ENCODE measurements around the gene TMPRSS4. TPM values are rescaled to one million over a fixed set of nuclear protein-coding genes. Genes with fewer than 3 reads are reported as not detected.
A peak's percentile ranks its signal among the peaks of the same experiment; 100 is the strongest.
"Not testable (repeated sequence)": the region's sequence is repeated elsewhere in the genome, so short reads cannot be mapped to it uniquely, and the experiment has no call there.

TMPRSS4 gene
- total RNA-seq, 1 experiment from 2014 or later: not detected

DNA sequence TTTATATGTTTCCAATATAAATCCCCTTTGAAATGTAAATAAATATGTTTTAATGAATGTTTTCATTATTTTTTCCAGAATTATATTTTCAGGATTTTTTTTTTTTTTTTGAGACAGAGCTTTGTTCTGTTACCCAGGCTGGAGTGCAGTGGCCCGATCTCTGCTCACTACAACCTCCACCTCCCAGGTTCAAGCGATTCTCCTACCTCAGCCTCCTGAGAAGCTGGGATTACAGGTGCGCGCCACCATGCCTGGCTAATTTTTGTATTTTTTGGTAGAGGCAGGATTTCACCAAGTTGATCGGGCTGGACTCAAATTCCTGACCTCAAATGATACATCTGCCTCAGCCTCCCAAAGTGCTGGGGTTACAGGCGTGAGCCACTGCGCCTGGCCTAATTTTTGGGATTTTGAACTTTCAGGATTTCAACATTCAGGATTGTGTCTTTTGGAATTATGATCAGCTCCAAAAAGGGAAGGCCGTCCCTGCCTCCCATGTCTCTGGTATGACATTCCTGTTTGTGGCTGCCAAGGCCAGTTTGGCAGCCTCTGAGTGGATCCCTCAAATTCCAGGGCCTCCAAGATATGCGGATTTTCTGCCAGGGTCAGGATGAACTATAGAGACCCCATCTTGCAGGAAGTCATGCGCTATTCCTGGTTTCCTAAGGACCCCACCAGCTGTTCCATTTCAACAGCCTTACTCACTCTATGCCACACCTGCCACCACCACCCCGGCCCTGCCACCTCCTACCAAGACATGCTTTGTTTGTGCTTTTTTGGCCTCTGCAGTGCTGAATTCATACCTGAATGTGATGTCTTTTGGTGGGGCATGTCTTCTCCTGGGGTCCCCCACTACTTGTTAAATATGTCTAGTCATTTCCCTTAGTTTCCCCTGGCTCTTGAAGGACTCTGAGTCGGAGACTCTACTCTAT, 21.9 kb upstream of the TMPRSS4 start:
- in situ Hi-C loops (cut with HindIII; ENCODE audit: low pct_unique_long_range_greater_than_20kb, low sequenced_read_pairs): no loop called here
- no peak for DNase-seq (ENCODE audit: low read depth)

GRCh38 chr11:118055966-118056365, 20.9 kb upstream of the TMPRSS4 start:
- in situ Hi-C loops (cut with HindIII; ENCODE audit: low pct_unique_long_range_greater_than_20kb, low sequenced_read_pairs): no loop called here
- DNase-seq (ENCODE audit: low read depth): no peak

DNA sequence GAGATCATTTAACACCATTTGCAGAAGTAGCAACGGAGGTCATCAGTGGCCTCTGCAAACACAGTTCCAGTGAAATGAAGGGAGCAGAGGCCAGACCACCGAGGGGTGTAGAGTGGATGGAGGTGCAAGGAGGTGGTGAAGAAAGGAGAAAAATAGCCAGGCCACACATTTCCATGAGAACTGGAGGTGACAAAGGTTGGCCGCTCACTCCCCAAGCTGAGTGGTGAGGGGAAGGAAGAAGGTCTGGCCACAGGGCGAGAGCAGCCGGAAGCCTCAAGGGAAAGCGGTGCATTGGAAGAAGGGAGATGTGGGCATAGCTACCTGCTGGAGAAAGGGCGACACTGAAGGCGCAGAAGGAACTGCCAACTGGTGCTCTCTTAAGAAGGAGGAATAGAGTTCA, 20.1 kb upstream of the TMPRSS4 start:
- in situ Hi-C loops (cut with HindIII; ENCODE audit: low pct_unique_long_range_greater_than_20kb, low sequenced_read_pairs): no loop called here
- no peak for DNase-seq (ENCODE audit: low read depth)

DNA sequence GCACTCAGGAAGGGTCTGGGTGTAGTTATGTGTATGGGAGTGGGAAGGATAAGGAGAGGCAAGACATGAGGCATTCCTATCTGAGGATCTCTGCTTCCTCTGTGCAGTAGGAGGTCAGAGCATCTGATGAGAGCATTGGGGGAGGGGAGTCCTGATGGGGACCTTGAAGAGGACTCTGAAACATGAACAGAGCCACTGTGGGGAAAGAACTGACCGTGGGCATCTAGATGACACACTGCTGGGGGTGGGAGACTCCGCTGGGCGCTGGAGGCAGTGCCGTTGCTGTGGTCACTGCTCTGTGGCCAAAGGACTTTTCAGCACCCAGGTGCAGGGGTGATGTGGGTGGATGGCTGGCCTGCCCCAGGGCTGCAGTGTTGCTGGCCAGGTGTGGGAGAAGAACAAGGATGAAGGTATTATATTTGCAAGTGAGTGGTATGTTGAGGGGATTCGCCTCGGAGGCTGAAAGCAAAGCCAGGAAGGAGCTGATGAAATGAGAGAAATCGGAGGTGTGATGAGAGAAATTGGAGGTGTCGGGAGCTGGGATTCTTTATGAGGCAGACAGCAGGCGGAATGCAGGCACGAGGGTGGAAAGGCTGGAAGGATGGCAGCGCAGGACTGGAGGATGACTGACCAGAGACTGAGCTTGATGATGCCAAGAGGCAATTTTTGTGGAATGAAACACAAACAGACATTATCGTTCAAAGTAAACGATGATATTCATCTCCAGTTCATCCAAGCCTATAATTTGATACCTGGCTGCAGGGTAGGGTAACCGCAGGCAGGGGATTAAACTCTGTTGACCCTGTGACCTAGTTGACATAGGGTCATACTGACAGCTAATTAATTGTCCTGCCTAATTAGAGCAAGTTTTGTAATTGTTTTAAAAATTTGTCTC, 19.4 kb upstream of the TMPRSS4 start:
- in situ Hi-C loops (cut with HindIII; ENCODE audit: low pct_unique_long_range_greater_than_20kb, low sequenced_read_pairs): no loop called here
- DNase-seq (ENCODE audit: low read depth): no peak

DNA sequence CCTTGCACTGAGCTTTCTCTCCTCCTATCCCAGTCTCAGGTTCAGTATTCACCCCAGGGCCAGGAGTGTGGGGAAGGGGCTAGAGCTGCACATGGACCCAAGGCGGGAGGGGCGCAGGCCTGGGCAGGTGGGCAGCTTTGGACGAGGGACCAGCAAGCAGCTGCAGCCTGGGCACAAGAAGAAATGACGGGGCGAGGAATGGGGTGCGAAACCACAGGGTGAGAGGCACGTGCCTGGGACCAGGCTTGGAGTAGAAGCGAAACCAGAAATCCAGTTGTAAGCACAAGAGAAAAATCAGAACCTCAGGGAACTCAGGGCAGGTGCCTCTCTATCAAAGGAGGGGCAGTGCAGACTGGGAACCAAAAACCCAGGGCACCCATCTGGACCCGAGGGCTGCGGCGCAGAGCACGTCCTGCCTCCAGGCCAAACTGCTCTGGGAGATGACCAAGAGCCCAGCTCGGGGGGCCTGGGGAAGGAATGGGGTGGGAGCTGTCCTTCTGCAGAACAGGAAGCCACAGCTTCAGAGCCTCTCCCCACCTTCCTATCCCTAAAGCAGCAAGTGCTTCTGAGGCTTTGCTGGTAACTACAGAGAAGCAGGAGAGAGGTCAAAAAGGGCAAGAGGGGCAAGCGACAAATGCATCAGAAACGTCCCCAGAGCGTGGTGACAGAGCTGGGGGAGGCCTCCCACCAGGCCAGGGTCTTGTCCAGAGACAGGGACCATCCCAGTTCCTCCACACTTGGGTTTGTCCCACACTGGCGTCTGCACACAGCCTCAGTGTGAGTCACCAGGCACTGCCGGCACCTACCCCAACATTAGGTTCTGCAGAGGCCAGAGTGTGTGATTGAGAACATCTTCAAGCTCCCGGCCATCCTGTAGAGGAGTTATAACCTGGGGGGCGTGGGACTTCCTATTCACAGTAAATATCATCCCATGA, 18.3 kb upstream of the TMPRSS4 start:
- in situ Hi-C loops (cut with HindIII; ENCODE audit: low pct_unique_long_range_greater_than_20kb, low sequenced_read_pairs): no loop called here
- DNase-seq (ENCODE audit: low read depth): no peak

- in situ Hi-C loops (cut with HindIII; ENCODE audit: low pct_unique_long_range_greater_than_20kb, low sequenced_read_pairs): no loop called here
Measured at GRCh38 chr11:118059246-118059940, 17.5 kb upstream of the TMPRSS4 start.

DNA sequence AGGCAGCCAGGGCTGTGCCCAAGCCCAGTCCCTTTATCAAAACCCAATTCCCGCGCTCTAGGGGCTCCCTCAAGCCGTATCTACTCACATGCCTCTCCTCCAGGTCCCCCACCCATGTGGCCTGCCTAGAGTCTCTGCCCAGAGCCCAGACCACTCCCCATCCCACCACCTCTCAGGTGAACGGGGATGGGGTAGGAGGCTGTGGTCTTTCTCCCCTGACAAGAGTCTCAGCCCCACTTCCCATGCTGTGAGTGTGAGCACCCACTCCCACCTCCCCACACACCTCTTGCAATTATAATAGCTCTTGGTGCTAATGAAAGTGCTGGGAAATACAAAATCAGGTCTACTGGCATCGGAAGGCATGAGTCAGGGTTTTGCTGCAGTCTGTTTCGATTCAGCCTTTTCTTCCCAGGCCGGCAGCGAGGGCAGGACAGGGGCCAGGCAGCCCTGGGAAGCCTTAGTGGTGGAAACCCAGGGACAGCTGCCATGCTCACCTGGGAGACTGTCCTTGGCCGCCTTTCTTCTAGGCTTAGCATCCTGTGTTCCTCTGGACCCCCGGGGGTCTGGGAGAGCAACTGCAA, 16.7 kb upstream of the TMPRSS4 start:
- DNase-seq (ENCODE audit: low read depth): no peak
- in situ Hi-C loops (cut with HindIII; ENCODE audit: low pct_unique_long_range_greater_than_20kb, low sequenced_read_pairs): no loop called here

More at GRCh38 chr11:118059246-118059940, 17.5 kb upstream of the TMPRSS4 start:
- no peak for DNase-seq (ENCODE audit: low read depth)

GRCh38 chr11:118060869-118061268, 16.0 kb upstream of the TMPRSS4 start:
- peak; percentile 5 for DNase-seq (ENCODE audit: low read depth)
- in situ Hi-C loops (cut with HindIII; ENCODE audit: low pct_unique_long_range_greater_than_20kb, low sequenced_read_pairs): no loop called here

DNA sequence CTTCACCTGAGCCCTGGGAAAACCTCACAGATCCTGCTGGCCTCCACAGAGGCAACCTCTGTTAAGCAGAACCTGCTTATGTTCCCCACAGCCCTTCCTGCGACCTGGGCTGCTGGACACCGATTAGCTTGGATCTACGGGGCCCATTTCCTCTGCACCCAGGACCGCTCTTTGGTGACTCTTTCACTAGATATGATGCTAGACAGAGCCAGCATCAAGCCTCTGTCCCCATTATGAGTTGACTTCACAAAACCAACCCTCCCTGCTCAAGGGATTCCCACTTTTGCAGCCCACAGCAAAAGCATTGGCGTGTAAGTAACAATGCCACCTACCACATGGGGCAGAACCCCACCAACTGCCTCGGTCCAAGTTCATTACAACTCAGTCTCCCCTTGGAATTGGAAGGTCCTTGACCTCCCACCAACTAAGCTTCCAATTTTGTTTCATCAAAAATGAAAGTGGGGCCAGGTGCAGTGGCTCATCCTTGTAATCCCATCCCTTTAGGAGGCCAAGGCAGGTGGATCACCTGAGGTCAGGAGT, 15.2 kb upstream of the TMPRSS4 start:
- in situ Hi-C loops (cut with HindIII; ENCODE audit: low pct_unique_long_range_greater_than_20kb, low sequenced_read_pairs): no loop called here
- no peak for DNase-seq (ENCODE audit: low read depth)

GRCh38 chr11:118062181-118062580, 14.7 kb upstream of the TMPRSS4 start:
- DNase-seq (ENCODE audit: low read depth); in situ Hi-C loops (cut with HindIII; ENCODE audit: low pct_unique_long_range_greater_than_20kb, low sequenced_read_pairs): not testable (repeated sequence)

GRCh38 chr11:118062631-118063030, 14.2 kb upstream of the TMPRSS4 start:
- DNase-seq (ENCODE audit: low read depth); in situ Hi-C loops (cut with HindIII; ENCODE audit: low pct_unique_long_range_greater_than_20kb, low sequenced_read_pairs): not testable (repeated sequence)

GRCh38 chr11:118064956-118065355, 11.9 kb upstream of the TMPRSS4 start:
- in situ Hi-C loops (cut with HindIII; ENCODE audit: low pct_unique_long_range_greater_than_20kb, low sequenced_read_pairs): no loop called here
- DNase-seq (ENCODE audit: low read depth): no peak

- in situ Hi-C loops (cut with HindIII; ENCODE audit: low pct_unique_long_range_greater_than_20kb, low sequenced_read_pairs): no loop called here
- no peak for DNase-seq (ENCODE audit: low read depth)
Measured at GRCh38 chr11:118065384-118065783, 11.5 kb upstream of the TMPRSS4 start.

- in situ Hi-C loops (cut with HindIII; ENCODE audit: low pct_unique_long_range_greater_than_20kb, low sequenced_read_pairs): no loop called here
- no peak for DNase-seq (ENCODE audit: low read depth)
Measured at GRCh38 chr11:118067006-118067405, 9.9 kb upstream of the TMPRSS4 start.

GRCh38 chr11:118068206-118068944, 8.5 kb upstream of the TMPRSS4 start:
- no peak for DNase-seq (ENCODE audit: low read depth)
- in situ Hi-C loops (cut with HindIII; ENCODE audit: low pct_unique_long_range_greater_than_20kb, low sequenced_read_pairs): no loop called here

DNA sequence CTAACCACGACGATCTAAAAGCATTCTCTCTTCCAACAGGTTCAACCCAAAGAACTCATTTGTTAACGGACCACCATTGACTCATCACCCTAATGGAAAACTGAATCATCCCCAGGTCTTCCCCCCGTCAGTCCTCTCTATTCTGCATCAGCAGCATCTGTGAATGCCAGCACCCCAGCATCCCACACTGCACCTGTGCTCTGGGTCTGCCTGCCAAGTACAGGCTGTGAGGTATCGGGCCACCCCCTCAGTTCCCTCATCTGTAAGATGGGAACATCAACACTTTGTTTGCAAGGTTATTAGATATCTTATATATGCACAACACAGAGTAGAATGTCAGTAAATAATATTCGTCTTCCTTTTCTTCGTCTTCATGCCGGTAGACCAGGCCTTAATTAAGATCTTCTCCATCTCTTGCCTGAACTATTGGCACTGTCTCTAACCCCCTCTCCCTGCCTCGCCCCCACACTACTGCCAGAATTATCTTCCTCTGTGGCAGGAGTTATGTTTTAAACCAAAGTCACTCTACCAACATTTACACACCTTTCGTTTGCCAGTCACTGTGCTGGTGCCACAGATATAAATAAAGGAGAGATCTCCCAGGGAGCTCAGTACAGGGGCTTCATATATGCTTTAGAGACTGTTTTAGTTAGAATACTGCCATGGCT, 7.8 kb upstream of the TMPRSS4 start:
- in situ Hi-C loops (cut with HindIII; ENCODE audit: low pct_unique_long_range_greater_than_20kb, low sequenced_read_pairs): no loop called here
- no peak for DNase-seq (ENCODE audit: low read depth)
